C4-2B (cell line): ENCODE data around the gene HPDL.

ENCODE experiments used
- H3K27ac ChIP-seq: fragments of 450-650 bp; 2 replicates; pipeline ENCODE4 v1.5.1; 2017
- ZFX ChIP-seq: fragments of 450-650 bp; IDR thresholded peaks from 2 replicates; pipeline ENCODE4 v1.6.1; 2017
- TF ChIP-seq, protein P1 (sequence below): fragments of 450-650 bp; conservative IDR thresholded peaks from 2 replicates; pipeline ENCODE4 v1.5.1; 2017; ENCODE audit warnings: mild to moderate bottlenecking

HPDL gene

DNA sequence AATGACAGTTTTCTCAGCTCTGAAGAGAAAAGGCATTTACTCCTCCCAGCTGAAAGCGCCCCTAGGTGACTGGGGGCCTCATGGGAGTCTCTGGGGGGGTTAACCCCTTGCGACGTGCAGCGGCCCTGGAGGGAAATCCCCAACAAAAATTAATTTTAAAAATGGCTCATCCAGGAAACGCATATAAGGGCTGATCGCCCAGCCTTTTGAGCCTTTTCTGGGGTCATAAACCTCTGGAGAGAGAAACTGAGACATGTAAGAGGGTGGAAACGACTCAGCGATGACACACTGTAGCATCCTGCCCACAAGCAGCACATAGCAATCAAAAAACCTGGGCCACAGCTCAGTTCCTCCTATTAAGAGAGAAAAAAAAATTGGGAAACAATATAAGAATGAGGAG, 20.4 kb upstream of the HPDL start:
- no peak for TF ChIP-seq ZFX
- no peak overlapping the region for H3K27ac ChIP-seq

DNA sequence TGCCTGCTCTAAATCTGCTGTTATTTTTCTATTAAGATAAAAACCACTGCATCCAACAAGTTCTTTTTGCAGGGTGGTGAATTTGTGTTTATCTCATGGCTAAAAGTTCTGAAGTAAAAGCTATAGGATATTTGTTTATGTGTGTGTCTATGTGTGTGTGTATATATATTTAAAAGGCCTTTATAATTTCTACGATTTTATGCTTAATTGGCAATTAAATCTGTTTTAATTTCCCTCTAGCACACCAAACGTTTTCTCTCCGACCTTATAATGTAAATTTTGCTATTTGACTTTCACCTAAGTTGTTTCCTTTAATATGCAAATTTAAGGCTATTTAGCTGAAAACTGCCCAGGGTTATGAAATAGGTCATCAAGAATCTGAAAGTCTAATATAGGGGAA, 19.8 kb upstream of the HPDL start:
- H3K27ac ChIP-seq = no peak overlapping the region
- no peak for TF ChIP-seq ZFX
- TF ChIP-seq, protein P1, sequence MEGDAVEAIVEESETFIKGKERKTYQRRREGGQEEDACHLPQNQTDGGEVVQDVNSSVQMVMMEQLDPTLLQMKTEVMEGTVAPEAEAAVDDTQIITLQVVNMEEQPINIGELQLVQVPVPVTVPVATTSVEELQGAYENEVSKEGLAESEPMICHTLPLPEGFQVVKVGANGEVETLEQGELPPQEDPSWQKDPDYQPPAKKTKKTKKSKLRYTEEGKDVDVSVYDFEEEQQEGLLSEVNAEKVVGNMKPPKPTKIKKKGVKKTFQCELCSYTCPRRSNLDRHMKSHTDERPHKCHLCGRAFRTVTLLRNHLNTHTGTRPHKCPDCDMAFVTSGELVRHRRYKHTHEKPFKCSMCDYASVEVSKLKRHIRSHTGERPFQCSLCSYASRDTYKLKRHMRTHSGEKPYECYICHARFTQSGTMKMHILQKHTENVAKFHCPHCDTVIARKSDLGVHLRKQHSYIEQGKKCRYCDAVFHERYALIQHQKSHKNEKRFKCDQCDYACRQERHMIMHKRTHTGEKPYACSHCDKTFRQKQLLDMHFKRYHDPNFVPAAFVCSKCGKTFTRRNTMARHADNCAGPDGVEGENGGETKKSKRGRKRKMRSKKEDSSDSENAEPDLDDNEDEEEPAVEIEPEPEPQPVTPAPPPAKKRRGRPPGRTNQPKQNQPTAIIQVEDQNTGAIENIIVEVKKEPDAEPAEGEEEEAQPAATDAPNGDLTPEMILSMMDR = no peak

- no peak overlapping the region; the same call in 1 of the 2 replicates for H3K27ac ChIP-seq
- TF ChIP-seq, protein P1 = no peak
- no peak for TF ChIP-seq ZFX
These were observed 12.4 kb upstream of the HPDL start for GRCh38 chr1:45314266-45314665.

DNA sequence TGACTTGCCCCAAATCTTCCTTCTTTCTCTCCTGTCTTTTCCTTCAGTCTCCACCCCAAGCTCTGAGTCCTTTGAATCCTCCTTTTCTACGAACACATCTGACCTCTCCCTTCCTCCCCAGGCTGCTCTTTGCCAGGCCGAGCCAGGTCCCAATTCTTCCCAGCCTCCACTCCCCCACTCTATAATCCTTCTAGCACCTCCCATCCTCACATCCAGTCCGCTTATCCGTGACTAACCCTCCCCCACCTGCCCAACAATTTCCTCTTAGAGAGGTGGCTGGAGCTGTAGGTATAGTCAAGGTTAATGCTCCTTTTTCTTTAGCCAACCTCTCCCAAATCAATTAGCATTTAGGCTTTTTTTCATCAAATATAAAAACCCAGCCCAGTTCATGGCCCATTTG, 9.5 kb upstream of the HPDL start:
- H3K27ac ChIP-seq = no peak overlapping the region
- TF ChIP-seq, protein P1 = no peak
- no peak for TF ChIP-seq ZFX

DNA sequence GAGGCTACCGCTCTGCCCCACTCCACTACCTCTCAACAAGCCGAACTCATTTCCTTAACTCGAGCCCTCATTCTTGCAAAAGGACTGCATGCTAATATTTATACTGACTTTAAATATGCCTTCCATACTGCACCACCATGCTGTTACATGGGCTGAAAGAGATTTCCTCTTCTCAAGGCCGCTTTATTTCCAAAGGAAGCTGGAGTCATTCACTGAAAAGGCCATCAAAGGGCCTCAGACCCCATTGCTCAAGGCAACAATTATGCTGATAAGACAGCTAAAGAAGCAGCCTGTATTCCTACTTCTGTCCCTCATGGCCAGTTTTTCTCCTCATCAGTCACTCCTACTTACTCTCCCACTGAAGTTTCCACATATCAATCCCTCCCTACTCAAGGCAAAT, 6.9 kb upstream of the HPDL start:
- TF ChIP-seq ZFX = no peak
- TF ChIP-seq, protein P1 = no peak
- H3K27ac ChIP-seq = no peak overlapping the region

DNA sequence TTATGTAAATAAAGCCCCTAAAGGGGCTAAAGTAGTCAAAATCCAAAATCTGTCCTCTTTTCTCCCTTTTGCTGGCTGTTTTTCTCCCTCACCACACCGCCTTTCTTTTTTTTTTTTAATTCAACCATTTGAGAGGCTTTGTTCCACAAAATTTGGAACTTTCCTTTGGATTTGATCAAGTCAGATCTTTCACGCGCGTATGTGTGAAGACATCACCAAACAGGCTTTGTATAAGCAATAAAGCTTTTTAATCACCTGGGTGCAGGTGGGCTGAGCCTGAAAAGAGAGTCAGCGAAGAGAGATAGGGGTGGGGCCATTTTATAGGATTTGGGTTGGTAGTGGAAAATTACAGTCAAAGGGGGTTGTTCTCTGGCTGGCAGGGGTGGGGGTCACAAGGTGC, 5.3 kb upstream of the HPDL start:
- TF ChIP-seq, protein P1 = no peak
- no peak for TF ChIP-seq ZFX
- H3K27ac ChIP-seq = no peak overlapping the region

GRCh38 chr1:45322486-45323040, 4.1 kb upstream of the HPDL start:
- H3K27ac ChIP-seq = no peak overlapping the region
- TF ChIP-seq, protein P1 = no peak
- TF ChIP-seq ZFX = no peak

DNA sequence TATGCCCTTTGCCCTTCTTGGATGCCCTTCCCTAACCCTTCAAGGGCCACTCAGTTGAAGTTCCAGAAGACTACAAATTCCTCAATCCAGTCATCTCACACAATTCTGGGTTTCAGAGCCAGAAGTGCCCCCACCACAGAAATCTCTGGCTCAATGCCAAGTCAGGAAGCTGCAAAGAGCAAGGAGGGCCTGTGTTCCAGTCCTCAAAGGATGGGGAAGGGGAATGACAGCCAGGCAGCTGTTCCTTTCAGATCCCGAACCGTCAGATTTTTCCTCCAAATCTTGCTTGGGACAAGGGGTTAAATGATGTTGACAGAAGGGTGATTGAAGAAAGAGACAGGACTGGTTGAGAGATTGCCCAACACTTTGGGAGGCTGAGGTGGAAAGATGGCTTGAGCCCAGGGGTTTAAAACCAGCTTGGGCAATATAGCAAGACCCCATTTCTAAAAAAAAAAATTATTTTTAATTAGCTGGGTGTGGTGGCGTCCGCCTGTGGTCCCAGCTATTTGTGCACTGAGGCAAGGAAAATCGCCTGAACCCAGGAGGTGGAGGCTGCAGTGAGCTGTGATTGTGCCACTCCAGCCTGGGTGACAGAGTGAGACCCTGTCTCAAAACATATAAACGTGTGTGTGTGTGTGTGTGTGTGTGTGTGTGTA, 716 bp upstream of the HPDL start:
- no peak overlapping the region for H3K27ac ChIP-seq
- TF ChIP-seq ZFX = no peak
- TF ChIP-seq, protein P1 = no peak
